Measurements from ENCODE around the gene ZNF74.

Gene ZNF74

DNA sequence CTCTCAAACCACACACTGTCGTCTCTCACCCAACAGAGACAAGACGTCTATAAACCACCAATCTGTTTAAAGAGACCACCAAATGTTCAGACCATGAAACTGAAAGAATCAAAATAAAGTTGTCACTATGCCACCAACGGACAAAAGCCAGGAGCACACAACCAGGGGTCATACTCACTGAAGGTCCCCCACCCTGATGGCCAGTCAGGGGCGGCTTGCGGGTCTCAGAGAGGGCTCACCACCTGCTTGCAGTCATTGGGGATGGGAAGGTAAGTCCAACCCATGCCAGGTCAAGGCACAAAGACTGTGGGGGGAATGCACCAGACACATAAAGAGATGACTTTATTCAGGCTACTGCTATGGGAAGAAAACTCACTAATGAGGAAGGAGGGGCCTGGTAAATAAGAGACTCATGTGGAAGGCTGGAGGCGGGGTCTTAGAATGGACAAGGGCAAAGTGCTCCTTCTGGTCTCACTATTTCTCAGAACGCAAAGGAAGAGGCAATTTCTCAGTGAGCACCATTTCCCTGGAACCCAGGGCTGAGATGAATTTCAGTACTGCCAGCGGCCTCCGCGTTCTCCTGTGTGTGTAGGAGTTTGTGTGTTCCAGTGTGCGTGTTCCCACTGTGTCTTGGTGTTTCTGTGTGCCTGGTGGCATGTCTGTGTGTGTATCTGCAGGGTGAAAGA lies 26.3 kb downstream of the ZNF74 start:
- no peak for DNase-seq (ENCODE audit: low read depth in 2 of 2)

DNA sequence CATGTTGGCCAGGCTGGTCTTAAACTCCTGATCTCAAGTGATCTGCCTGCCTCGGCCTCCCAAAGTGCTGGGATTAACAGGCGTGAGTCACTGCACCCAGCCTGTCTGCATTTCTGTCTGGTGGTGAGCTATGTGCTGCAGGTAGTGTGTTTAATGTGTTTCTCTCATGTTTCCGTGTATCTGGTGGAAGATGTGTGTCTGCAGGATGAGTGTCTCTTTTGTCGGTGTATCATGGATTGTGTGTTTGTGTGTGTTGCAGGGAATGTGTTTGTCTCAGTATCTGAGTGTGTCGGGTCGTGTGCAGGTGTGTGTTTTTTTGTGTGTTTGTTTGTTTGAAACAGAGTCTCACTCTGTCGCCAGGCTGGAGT lies 27.5 kb downstream of the ZNF74 start:
- no peak for DNase-seq (ENCODE audit: low read depth in 2 of 2)

DNA sequence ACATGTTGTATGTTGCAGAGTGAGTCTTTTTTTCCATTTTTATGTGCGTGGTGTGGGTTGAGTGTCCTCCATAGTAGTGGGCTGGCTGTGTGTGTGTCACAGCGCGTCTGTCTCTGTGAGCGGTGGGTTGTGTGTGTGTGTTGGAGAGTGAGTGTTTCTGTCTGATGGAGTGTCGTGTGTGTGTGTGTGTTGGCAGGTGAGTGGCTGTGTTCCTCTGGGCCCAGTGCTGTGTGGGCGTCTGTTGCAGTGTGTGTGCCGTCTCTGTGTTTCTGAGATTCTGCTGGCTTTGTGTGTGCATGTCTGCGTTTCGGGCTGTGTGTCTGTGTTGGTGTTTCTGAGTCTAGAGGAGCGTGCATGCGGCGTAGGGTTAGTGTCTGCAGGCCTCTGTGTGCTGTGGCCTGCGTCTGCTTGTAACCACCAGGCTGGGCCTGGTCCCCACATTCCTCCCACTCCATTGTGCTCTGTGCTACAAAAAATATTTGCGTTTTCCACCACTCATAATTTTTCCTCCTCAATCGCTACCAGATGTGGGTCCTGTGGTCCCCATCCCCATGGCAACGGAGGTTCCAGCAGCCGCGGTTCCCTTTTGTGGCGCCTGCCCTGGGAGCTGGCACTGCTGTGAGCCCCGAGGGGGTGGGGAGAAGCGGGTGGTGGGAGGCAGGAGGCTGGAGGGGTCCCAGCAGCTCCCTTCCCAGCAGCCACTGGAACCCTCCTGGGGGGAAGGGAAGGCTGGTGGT lies 28.5 kb downstream of the ZNF74 start:
- no peak for DNase-seq (ENCODE audit: low read depth in 2 of 2)

DNA sequence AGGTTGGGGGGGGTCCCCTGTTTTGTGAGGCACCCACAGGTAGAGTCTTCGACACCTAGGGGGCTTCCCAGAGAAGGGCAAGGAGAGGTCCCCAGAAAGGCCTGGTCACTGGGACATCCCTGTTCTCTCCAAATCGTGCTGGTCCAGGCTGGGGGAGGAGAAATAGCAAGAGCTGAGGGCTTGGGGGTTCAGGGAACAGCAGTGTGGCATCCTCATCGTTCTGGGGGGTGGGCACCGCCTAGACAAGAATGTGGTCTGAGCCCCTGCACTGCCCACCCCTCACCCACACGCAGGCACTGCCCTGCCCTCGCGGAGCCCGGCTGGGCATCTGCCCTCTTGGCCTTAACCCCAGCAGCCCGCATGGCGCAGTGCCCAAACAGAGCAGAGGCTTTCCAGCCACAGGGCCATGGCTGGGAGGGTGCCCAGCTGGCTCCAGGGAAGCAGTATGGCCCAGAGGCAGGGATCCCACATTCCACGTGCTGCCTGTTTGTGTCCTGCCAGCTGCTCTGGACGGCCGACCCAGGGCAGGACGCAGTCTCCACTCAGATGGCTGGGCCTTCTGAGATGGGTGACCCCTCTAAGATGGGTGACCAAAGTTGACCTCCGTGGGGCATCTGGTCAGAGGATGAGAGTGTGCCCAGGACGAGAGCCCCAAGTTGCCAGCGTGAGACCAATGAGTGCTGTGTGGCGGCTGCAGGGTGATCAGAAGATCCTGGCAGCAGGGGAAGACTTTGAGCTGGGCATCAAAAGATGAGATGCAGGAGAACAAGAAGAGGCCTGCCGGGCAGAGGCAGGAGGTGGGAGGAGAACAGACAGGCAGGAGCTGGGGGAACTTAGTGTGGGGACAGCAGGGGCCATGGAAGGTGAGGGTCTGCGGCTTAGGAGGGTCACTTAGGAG lies 29.3 kb downstream of the ZNF74 start:
- DNase-seq (ENCODE audit: low read depth in 2 of 2), result no peak

DNA sequence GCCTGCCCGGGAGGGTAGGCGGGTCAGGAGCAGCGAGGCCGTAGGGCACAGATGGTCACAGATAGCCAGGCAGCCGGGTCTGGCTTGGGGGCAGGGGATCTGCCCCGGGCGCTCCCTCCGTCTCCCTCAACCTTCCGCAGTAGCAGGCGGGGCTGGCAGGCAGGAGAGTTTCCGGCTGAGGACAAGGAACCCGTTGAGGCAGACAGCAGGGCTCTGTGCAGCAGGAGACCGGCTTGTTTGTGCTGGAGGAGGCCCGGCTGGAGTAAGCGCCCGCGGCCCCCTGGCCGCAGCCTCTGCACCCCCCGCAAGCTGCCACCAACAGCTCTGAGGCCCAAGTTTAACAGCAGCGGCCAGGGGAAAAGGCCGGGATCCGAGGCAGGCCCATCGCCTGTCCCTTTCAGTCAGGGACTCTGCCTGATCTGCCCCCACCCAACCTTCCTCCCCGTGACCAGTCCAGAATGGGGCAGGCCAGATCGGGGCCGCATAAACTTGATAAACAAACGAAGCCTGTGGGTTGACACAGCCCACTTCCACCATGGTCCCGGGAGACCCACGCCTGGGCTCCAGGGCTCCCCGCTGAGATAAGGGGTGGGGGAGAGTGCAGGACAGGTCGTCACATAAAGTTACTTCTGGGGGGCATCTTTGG lies 30.1 kb downstream of the ZNF74 start:
- no peak for DNase-seq (ENCODE audit: low read depth in 2 of 2)

DNA sequence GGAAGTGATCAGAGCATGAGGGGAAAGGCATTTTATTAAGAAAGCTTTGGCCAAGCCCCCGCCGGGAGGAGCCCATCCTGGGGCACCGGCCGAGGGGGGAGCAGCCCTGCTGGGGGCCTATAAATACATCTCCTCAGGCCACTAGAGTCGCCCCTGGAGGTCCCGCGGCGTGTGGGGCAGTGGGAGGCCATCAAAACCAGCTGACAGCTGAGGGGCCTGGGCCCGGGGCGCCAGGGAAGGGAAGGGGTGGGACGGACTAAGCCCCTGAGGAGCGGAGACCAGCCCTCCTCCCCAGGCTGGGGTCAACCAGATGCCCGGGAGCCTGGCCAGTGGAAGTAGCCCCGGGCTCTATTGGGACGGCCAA lies 30.6 kb downstream of the ZNF74 start:
- DNase-seq (ENCODE audit: low read depth in 2 of 2), result no peak

DNA sequence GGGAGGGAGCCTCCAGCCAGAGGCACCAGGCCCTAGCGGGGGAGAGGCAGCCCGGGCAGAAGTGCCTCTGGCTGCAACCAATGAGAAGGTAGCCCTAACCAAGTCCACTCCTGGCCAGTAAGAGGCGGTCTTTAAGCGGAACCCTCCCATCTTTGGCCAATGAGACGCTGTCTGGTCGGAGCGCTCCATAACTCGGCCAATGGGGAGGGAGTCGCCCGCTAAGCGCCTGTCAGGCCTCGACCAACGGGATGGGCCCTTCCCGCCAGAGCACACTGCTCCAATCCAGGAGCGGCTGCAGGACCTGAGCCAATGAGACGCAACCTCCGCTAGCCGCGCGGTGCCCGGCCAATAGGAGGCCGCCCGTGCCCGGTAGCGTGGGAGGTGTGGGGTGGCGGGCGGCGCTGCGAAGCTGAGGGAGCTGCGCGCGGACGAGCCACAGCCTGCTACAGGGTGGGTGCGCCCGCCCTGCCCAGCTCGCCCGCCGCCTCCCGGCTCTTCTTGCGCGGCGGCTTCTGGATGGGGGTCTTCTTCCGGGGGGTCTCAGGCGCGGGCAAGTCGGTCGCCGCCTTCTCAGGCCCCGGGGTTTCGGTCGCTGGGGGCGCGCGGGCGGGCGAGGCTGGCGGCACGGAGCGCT lies 31.1 kb downstream of the ZNF74 start:
- DNase-seq (ENCODE audit: low read depth in 2 of 2), result no peak

DNA sequence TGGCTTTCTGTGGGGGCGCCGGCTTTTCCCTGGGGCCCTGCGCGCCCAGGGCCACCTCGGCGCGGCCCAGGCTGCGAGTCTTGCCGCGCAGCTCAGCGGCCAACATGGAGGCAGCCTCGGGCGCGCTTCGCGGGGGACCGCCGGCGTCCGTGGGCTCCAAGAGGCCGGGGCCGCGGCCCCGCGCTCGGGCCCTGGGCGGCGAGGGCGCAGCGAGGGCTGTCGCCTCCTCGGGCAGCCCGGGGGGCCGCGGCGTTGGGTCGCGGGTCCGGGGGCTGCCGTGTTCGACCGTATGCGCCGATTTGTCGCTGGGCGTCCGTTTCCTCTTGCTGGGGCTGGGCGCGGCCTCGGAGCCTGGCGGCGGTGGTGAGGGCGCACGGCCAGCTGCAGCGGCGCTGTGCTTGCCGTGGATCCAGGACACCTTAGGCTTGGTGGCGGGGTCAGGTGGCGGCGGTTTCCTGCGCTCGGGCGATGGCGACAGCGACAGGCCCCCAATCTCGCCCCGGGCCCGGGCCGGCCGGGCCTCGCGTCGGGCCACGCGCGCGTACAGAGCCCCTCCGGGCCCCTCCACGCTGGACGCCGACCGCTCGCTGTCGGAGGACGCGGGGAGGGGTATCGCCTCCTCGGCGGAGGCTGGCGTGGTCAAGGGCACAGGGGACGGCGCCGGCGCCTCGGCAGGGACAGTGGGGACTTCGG lies 31.8 kb downstream of the ZNF74 start:
- DNase-seq (ENCODE audit: low read depth in 2 of 2), result no peak

DNA sequence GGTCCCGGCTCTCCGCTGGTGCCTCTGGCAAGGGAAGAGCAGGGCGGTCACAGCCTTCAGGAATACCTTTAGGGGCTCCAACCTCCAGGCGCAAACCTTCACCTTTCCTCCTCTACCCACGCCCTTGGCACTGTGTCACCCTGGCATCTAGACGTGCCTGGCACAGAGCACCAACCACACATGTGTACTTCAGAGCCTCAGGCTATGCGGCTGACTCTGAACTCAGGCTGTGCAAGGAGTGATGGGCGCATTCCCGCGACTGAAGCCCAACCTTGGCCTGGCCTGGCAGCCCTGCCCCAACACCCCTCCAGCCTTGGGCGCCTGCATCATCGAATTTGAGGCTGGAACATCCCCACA lies 32.3 kb downstream of the ZNF74 start:
- no peak for DNase-seq (ENCODE audit: low read depth in 2 of 2)

DNA sequence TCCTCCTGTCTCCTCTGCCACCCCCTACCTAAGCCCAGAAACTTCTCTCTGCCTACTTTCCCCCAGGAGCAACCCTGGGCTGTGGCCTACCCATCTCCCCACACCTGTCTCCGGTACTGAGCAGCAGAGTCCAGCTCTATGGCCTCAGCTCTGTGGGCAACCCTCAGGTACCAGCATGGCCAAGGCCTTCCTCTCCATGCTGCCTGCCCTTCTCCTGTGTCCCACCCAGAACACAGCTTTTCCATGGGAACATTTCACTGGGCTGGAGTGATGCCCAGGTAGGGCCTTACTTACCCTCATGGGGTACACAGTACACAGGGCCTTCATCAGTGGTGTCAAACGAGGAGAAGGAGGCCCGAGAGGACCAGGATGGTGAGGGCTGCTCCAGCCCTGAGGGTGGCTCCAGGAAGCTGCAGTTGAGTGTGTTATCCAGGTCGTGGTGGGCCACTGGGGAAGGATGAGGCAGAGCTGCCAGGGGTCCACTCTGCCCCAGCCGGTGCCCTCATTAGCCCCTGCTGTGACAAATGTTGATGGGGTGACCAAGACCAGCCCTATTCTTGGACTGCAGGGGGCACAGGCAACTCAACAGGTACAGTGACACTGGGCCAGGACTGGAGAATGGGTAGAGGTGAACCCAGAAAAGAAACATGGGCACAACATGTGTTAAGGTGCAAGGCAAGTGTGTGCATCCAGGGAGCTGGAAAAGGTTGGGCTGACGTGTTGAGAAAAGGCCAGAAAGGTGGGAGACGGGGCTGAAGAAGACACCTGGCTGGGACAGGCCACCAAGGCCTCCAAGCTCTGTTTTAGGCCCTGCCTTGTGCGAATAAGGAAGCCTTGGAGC lies 33.4 kb downstream of the ZNF74 start:
- no peak for DNase-seq (ENCODE audit: low read depth in 2 of 2)

DNA sequence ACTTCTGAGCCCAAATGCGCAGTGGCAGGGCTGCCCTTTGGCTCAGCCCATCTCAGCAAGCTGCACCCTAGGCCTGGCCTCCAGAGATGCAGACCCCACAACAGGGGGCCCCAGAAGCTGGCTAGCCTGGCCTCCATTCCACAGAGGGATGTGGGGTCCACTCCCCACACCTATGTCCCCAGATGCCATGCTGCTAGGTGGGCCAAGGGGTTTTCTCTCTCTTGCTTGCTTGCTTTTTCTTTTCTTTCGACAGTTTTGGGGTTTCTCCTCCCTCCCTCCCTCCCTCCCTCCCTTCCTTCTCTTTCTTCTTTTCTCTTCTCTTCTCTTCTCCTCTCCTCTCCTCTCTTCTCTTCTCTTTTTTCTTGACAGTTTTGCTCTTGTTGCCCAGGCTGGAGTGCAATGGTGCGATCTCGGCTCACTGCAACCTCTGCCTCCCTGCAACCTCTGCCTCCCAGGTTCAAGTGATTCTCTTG lies 34.0 kb downstream of the ZNF74 start:
- DNase-seq (ENCODE audit: low read depth in 2 of 2), result no peak

DNA sequence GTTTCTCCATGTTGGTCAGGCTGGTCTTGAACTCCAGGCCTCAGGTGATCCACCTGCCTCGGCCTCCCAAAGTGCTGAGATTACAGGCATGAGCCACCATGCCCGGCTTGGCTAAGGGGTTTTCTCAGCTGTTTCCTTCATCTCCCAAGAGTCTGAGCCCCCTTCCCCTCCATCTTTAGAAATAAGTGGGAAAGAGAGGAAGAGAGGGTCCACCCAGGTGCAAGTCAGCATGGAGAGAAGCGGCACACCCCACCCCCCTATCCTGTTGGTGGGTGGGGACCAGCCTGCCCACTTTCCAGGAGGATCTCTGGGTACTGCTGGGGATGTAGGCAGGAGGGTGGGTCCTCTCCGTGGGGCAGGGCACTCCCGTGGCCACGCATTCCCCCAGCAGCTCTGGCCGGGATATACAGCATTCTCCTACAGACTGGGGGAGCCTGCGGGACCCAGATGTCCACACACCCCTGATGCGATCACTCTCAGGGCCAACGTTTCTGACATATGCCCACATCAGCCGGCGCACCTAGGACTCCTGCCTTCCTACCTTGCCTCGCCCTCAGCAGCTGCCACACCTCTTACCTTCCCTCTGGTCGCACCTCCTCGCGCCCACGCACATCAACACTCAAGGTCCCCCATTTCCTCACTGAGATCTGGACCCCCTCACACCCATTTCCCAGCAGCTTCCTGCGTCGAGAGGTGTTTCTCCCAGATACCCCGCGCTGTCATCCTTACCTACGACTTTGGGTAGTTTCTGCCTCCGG lies 34.7 kb downstream of the ZNF74 start:
- DNase-seq (ENCODE audit: low read depth in 2 of 2), result no peak

DNA sequence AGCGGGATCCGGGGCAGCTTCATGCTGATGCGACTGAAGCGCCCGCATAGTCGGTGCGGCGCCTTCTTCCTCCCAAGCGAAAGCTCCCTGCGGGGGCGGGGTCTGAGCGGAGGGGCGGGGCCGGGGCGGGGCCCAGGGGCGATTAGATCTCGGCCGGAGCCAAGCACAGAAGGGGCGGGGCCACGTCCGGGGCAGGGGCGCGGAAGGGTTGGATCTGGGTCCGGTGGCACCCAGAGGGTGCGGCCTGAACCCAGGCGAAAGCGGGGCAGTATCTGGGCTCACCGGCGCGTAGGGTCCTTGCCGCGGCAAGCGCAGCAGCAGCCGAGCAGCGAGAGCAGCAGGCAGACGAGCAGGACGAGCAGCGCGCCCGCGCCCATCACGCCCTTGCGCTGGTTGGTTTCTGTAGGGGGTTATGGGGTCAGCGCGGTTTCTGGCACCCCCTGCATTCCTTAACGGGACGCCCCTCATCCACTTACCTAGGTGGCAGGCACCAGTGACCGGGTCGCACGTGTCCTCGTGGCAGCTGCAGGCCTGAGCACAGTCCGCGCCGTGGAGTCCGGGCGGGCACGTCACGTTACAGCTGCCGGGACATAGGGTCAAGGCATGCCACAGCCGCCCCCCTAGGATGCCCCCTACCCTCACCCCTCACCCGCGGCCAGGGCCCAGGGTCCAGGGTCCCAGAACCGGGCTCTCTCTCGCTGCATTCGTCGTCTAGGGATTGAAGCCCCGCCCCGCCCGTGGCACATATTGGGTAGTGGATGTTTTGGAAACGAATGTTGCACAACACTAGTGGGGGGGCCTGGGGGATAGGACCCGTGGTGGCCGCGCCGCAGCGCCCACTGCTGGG lies 35.5 kb downstream of the ZNF74 start:
- peak; percentile 69 to 72 for DNase-seq (ENCODE audit: low read depth in 2 of 2)

DNA sequence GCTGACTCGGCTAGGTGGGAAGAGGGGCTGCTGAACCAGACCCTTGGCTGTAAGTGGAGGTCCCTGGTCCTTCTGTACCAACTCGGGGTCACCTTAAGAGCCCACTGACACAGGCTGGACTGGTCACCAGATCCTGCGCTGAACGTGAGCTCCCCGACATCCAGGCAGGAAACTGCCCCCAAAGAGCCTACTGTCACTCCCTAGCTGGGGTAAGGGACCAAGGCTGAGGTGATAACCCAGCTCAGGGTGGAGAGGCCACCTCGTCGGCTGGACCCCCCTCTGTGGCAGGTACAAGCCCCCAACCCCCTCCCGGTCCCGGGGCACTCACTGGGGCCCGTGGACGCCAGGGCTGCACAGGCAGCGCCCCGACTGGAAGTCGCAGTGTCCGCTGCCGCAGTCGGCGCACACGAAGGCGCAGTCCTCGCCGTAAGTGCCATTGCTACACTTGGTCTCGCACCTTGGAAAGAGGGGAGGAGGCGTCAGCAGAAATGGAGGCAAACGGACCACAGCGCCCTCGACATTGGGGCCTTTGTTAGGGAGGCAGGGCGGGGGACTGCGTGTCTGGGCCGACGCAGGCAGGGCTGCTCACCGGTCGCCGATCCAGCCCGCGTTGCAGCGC lies 36.3 kb downstream of the ZNF74 start:
- no peak for DNase-seq (ENCODE audit: low read depth in 2 of 2)

DNA sequence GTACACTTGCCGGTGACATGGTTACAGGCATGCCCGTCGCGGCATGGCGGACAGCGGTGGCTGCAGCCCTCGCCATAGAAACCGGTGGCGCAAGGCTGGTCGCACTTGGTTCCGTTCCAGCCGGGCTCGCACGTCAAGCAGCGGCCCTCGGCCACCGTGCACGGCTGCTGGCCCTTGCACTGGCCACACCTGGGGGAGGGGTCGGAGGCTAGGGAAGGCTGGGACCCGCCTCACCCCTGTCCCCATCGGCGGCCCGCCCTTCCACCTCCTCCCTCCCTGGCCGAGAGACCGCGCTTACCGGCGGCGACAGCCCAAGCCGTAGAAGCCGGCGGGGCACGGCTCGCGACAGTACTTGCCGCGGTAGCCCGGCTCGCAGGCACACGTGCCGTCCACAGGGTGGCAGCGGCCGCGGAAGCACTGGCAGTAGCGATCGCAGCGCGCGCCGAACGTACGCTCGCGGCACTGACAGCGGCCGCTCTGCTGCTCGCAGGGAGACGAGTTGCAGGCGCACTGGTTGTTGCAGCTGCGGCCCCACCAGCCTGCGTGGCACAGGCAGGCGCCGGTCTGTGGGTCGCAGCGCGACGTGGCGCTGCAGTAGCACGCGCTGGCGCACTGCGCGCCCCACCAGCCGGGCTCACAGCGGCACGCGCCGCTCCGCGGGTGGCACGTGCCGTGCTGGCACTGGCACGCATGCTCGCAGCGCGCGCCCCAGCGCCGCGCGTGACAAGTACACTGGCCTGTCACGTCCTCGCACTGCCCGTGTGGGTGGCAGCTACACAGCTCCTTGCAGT lies 37.0 kb downstream of the ZNF74 start:
- peak in 1 of 2 donors; percentile 43 for DNase-seq (ENCODE audit: low read depth in 2 of 2)

DNA sequence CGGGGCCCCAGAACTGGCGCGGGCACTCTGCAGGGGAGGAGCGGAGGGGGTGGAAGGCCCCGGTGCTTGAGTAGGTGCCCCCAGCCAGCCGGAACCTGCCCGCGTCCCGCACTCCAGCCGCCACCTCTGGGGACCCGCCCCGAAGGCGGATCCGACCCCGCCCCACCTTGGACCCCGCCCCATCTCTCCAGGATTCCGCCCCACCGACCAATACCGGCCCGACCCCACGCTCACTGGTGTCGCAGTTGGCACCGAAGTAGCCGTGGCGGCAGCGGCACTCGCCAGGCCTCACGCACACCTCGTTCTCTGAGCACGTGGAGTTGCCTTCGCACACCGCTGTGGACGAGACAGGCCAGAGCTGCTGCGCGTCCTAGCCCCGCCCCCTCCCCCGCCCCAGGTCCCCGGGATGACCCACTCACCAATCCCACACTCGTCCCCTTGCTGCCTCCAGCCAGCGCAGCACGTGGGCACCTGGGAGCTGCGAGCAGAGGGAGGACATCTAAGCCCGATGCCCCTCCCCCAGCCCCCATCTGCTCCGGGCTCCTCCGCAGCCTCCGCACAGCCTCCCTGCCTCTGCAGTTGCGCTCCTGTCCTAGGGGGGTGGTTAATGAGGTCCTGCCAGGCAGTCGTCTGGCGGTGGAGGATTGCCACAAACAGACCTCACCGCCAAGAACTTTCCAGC lies 37.7 kb downstream of the ZNF74 start:
- no peak for DNase-seq (ENCODE audit: low read depth in 2 of 2)
